NCI-H2029 treated with DMSO at 0.1 percent for 48 hours (cell line): ENCODE measurements around the gene KIAA1210.

ENCODE experiments used
- DNase-seq: peaks from one replicate; lab custom pipeline; 2025; lab: John Stamatoyannopoulos, UW

KIAA1210 gene

GRCh38 chrX:119127650-119128049 lies at the start of gene KIAA1210:
TSS of gene KIAA1210 (minus strand) at chrX:119127812. CDS start at chrX:119123642, 4,170 bp downstream.
- DNase-seq, result no peak

- DNase-seq, result no peak
Observed at GRCh38 chrX:119177278-119177677, 49.7 kb upstream of the KIAA1210 start.

- DNase-seq, result no peak
Observed at GRCh38 chrX:119174900-119175299, 47.3 kb upstream of the KIAA1210 start.

GRCh38 chrX:119168104-119168503 lies 40.5 kb upstream of the KIAA1210 start:
- no peak for DNase-seq

- no peak for DNase-seq
Observed at GRCh38 chrX:119158226-119158625, 30.6 kb upstream of the KIAA1210 start.

- no peak for DNase-seq
Observed at GRCh38 chrX:119156241-119156640, 28.6 kb upstream of the KIAA1210 start.

GRCh38 chrX:119155416-119156035 lies 27.9 kb upstream of the KIAA1210 start:
- DNase-seq, result no peak

GRCh38 chrX:119151051-119151380 lies 23.4 kb upstream of the KIAA1210 start:
- DNase-seq, result no peak

GRCh38 chrX:119150163-119151050 lies 22.8 kb upstream of the KIAA1210 start:
- DNase-seq, result no peak

GRCh38 chrX:119147486-119147885 lies 19.9 kb upstream of the KIAA1210 start:
- DNase-seq, result no peak

- DNase-seq, result no peak
Observed at GRCh38 chrX:119145241-119145653, 17.6 kb upstream of the KIAA1210 start.

- DNase-seq, result no peak
Observed at GRCh38 chrX:119134466-119134865, 6.9 kb upstream of the KIAA1210 start.

GRCh38 chrX:119132961-119133360 lies 5.3 kb upstream of the KIAA1210 start:
- DNase-seq, result no peak

GRCh38 chrX:119132316-119132715 lies 4.7 kb upstream of the KIAA1210 start:
- DNase-seq, result no peak

GRCh38 chrX:119130911-119131310 lies 3.3 kb upstream of the KIAA1210 start:
- DNase-seq, result no peak

GRCh38 chrX:119121341-119121740 lies 6.3 kb downstream of the KIAA1210 start:
- no peak for DNase-seq

GRCh38 chrX:119118780-119119395 lies 8.7 kb downstream of the KIAA1210 start:
- no peak for DNase-seq

- no peak for DNase-seq
Observed at GRCh38 chrX:119107206-119107605, 20.4 kb downstream of the KIAA1210 start.

GRCh38 chrX:119105826-119106225 lies 21.8 kb downstream of the KIAA1210 start:
- no peak for DNase-seq

- no peak for DNase-seq
Observed at GRCh38 chrX:119101168-119101567, 26.4 kb downstream of the KIAA1210 start.

- no peak for DNase-seq
Observed at GRCh38 chrX:119095936-119096335, 31.7 kb downstream of the KIAA1210 start.

GRCh38 chrX:119094819-119095218 lies 32.8 kb downstream of the KIAA1210 start:
- no peak for DNase-seq
